ENCODE measurements around the gene NKX1-1. TPM values are rescaled to one million over a fixed set of nuclear protein-coding genes. Genes with fewer than 3 reads are reported as not detected.

NKX1-1 gene
- total and polyA plus RNA-seq, 4 donors, result not detected

DNA sequence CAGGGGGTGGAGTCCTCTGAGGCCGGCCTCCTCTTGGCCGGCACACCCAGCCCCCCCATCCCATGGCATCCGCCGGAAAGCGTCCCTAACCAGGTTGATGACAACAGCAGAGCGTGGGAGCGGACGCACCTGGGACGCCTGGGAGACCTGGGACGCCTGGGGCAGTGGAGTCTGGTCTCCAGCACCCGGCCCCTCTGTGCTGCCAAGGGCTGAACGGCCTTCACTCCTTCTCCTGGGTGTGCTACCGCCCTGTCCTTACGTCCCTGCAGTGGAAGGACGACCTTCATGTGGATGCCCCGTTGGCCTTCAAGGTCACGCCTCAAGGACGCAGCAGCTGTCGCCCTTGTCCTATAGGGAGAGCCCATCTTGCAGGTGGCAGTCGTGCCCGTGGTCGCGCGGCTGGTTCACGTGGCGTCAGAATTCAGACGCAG is 26.9 kb downstream of the NKX1-1 start:
- Histone ChIP-seq H3K27me3 (ENCODE audit: control insufficient read depth in 3 of 3, insufficient read depth in 3 of 3, low read length in 2 of 3) (no peaks in the 10 kb centered on the region), H3K4me3 (no peak overlapping the region), H3K9me3 (ENCODE audit: control insufficient read depth in 4 of 4, insufficient read depth in 3 of 4, low read length in 3 of 4) (no peaks in the 10 kb centered on the region), H3K36me3 (ENCODE audit: control insufficient read depth in 4 of 4, insufficient read depth in 4 of 4, low read length in 4 of 4) (peaks cover 0 to 72% (median 0%) of the 10 kb centered on the region in 4 donors), H3K4me1 (ENCODE audit: control insufficient read depth in 5 of 5, insufficient read depth in 5 of 5, low read length in 5 of 5) (no peaks in the 10 kb centered on the region), H3K9ac (ENCODE audit: insufficient read depth in 1 of 2, low read length in 2 of 2) (no peak overlapping the region), H3K27ac (ENCODE audit: low read depth in 1 of 2, low read length in 1 of 2) (no peak overlapping the region)
- WGBS, 2 donors, result 91 to 97% methylated on average over 23 to 27 of the region's 27 CpGs
- ATAC-seq (ENCODE audit: insufficient read depth, low FRiP score), result no peak
- TF ChIP-seq, protein P1, sequence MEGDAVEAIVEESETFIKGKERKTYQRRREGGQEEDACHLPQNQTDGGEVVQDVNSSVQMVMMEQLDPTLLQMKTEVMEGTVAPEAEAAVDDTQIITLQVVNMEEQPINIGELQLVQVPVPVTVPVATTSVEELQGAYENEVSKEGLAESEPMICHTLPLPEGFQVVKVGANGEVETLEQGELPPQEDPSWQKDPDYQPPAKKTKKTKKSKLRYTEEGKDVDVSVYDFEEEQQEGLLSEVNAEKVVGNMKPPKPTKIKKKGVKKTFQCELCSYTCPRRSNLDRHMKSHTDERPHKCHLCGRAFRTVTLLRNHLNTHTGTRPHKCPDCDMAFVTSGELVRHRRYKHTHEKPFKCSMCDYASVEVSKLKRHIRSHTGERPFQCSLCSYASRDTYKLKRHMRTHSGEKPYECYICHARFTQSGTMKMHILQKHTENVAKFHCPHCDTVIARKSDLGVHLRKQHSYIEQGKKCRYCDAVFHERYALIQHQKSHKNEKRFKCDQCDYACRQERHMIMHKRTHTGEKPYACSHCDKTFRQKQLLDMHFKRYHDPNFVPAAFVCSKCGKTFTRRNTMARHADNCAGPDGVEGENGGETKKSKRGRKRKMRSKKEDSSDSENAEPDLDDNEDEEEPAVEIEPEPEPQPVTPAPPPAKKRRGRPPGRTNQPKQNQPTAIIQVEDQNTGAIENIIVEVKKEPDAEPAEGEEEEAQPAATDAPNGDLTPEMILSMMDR (IDR thresholded peaks at IDR 0.05; ENCODE audit: control extremely low read depth, extremely low read depth), result no peak
- DNase-seq, result no peak

- Histone ChIP-seq H3K4me3 (no peak overlapping the region), H3K27me3 (ENCODE audit: control insufficient read depth in 3 of 3, insufficient read depth in 3 of 3, low read length in 2 of 3) (no peaks in the 10 kb centered on the region), H3K4me1 (ENCODE audit: control insufficient read depth in 5 of 5, insufficient read depth in 5 of 5, low read length in 5 of 5) (no peaks in the 10 kb centered on the region), H3K9me3 (ENCODE audit: control insufficient read depth in 4 of 4, insufficient read depth in 3 of 4, low read length in 3 of 4) (no peaks in the 10 kb centered on the region), H3K27ac (ENCODE audit: low read depth in 1 of 2, low read length in 1 of 2) (no peak overlapping the region), H3K9ac (ENCODE audit: insufficient read depth in 1 of 2, low read length in 2 of 2) (no peak overlapping the region), H3K36me3 (ENCODE audit: control insufficient read depth in 4 of 4, insufficient read depth in 4 of 4, low read length in 4 of 4) (peaks cover 0 to 66% (median 0%) of the 10 kb centered on the region in 4 donors)
- WGBS, 2 donors, result 91% methylated on average over 30 of the region's 30 CpGs
- DNase-seq (no peak), ATAC-seq (ENCODE audit: insufficient read depth, low FRiP score) (no peak)
- TF ChIP-seq, protein P1 (IDR thresholded peaks at IDR 0.05; ENCODE audit: control extremely low read depth, extremely low read depth), result no peak
Measured at GRCh38 chr4:1378559-1379231, 27.5 kb downstream of the NKX1-1 start.

DNA sequence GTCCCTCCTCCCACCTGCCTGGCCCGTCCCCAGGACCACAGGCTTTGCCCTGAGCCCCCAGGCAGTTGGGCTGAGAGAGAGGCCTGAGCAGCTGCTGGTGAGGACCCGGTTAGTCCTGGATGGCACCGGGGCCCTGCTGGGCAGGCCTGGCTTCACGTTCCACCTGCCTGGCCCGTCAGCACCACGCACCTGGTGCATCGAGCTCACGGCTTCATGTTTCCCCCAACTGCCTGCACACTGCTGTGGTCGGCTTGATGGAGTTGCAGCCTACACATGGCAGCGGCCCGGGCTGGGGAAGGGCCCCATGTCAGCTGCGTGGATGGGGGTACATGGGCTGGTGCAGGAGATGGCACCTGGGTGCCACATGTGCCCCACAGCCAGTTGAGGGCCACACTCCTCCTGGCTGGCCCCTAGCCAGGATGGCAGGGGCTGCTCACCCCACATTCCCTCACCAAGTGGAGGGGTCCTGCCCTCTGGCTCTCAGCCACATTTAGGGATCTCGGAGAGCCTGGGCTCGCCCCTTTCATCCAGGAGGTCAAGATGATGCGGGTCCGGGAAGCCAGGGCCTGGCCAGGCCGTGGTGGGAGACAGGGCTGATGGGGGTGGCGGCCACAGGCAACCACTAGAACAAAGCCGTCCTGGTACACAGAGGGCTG is 28.5 kb downstream of the NKX1-1 start:
- Histone ChIP-seq H3K4me1 (ENCODE audit: control insufficient read depth in 5 of 5, insufficient read depth in 5 of 5, low read length in 5 of 5) (no peaks in the 10 kb centered on the region), H3K9me3 (ENCODE audit: control insufficient read depth in 4 of 4, insufficient read depth in 3 of 4, low read length in 3 of 4) (no peaks in the 10 kb centered on the region), H3K27ac (ENCODE audit: low read depth in 1 of 2, low read length in 1 of 2) (no peak overlapping the region), H3K4me3 (no peak overlapping the region), H3K9ac (ENCODE audit: insufficient read depth in 1 of 2, low read length in 2 of 2) (no peak overlapping the region), H3K27me3 (ENCODE audit: control insufficient read depth in 3 of 3, insufficient read depth in 3 of 3, low read length in 2 of 3) (no peaks in the 10 kb centered on the region), H3K36me3 (ENCODE audit: control insufficient read depth in 4 of 4, insufficient read depth in 4 of 4, low read length in 4 of 4) (peaks cover 0 to 60% (median 0%) of the 10 kb centered on the region in 4 donors)
- DNase-seq, result no peak
- TF ChIP-seq, protein P1 (IDR thresholded peaks at IDR 0.05; ENCODE audit: control extremely low read depth, extremely low read depth), result no peak
- 92 to 97% methylated on average over 19 of the region's 19 CpGs for WGBS, 2 donors
- no peak for ATAC-seq (ENCODE audit: insufficient read depth, low FRiP score)
